Keratinocyte (primary cell): Measurements from ENCODE around the gene ERBB2. TPM values are rescaled to one million over a fixed set of nuclear protein-coding genes. Genes with fewer than 3 reads are reported as not detected.
"Not testable (repeated sequence)": the region's sequence is repeated elsewhere in the genome, so short reads cannot be mapped to it uniquely, and the experiment has no call there.

Source experiments
- DNase-seq: peaks from one replicate; pipeline ENCODE4 v3.0.0-alpha.2; 2011; ENCODE audit warnings: low read depth, missing footprints, low spot score
- FAIRE-seq: peaks from 2 replicates; lab custom pipeline; 2011; peaks lifted over from hg19 to GRCh38; lab: Jason Lieb, UNC
- H2AFZ ChIP-seq: 2 replicates; pipeline ENCODE4 v1.6.0; 2012; ENCODE audit warnings: low read length, control low read depth, inconsistent platforms; ENCODE audit not compliant: control insufficient read depth
- H3K27ac ChIP-seq: 2 replicates; pipeline ENCODE4 v1.5.1; 2011; ENCODE audit warnings: low read length; ENCODE audit not compliant: control insufficient read depth, insufficient read depth
- H3K27me3 ChIP-seq: 3 replicates; pipeline ENCODE4 v1.6.0; 2011; ENCODE audit warnings: low read length; ENCODE audit not compliant: control insufficient read depth, insufficient read depth; ENCODE audit errors: extremely low read depth
- H3K36me3 ChIP-seq, 2 experiments: 2 replicates in 1 of 2; 3 replicates in 1 of 2; pipeline ENCODE4 v1.5.1; 2011; ENCODE audit warnings: low read length in 2 of 2, mild to moderate bottlenecking in 1 of 2; ENCODE audit not compliant: control insufficient read depth in 2 of 2, insufficient read depth in 2 of 2; ENCODE audit errors: extremely low read depth in 1 of 2
- H3K4me1 ChIP-seq: 3 replicates; pipeline ENCODE4 v1.5.1; 2011; ENCODE audit warnings: low read length; ENCODE audit not compliant: control insufficient read depth, insufficient read depth; ENCODE audit errors: extremely low read depth
- H3K4me2 ChIP-seq: 3 replicates; pipeline ENCODE4 v1.6.0; 2011; ENCODE audit warnings: low read depth, low read length; ENCODE audit not compliant: control insufficient read depth, insufficient read depth; ENCODE audit errors: extremely low read depth
- H3K4me3 ChIP-seq, 3 experiments: fragments of 200-600 bp in 1 of 3; sonication (generic) in 1 of 3; 2 replicates in 2 of 3; 3 replicates in 1 of 3; pipeline ENCODE4 v1.5.1; 2011 to 2016; ENCODE audit warnings: low read length in 3 of 3, mild to moderate bottlenecking in 3 of 3, control low read depth in 2 of 3, inconsistent platforms in 1 of 3, low read depth in 1 of 3, mixed read lengths in 1 of 3, mixed run types in 1 of 3, moderate library complexity in 1 of 3; ENCODE audit not compliant: control insufficient read depth in 2 of 3, insufficient read depth in 2 of 3; ENCODE audit errors: extremely low read depth in 1 of 3
- H3K79me2 ChIP-seq: 2 replicates; pipeline ENCODE4 v1.6.0; 2012; ENCODE audit warnings: low read length; ENCODE audit not compliant: control insufficient read depth, insufficient read depth
- H3K9ac ChIP-seq: 3 replicates; pipeline ENCODE4 v1.6.0; 2011; ENCODE audit warnings: low read length; ENCODE audit not compliant: control insufficient read depth, insufficient read depth; ENCODE audit errors: extremely low read depth
- H3K9me1 ChIP-seq: 3 replicates; pipeline ENCODE4 v1.6.0; 2011; ENCODE audit warnings: low read length; ENCODE audit not compliant: control insufficient read depth, insufficient read depth; ENCODE audit errors: extremely low read depth
- H3K9me3 ChIP-seq: 2 replicates; pipeline ENCODE4 v1.5.1; 2012; ENCODE audit warnings: low read depth, low read length; ENCODE audit not compliant: control insufficient read depth
- H4K20me1 ChIP-seq: 3 replicates; pipeline ENCODE4 v1.6.0; 2011; ENCODE audit warnings: low read length; ENCODE audit not compliant: control insufficient read depth, insufficient read depth; ENCODE audit errors: extremely low read depth
- EZH2 ChIP-seq: IDR thresholded peaks from one replicate; pipeline ENCODE4 v1.6.1; 2012; ENCODE audit warnings: inconsistent platforms, mild to moderate bottlenecking, low read length, moderate library complexity
- dilution Hi-C: fragments of 300-500 bp; cut with MboI; formaldehyde crosslinking; loops from one replicate; pipeline ENCODE4 v1.7.0; 2020; ENCODE audit warnings: low sequenced_read_pairs; ENCODE audit not compliant: extremely low pct_ligation_motif_present
- polyA plus RNA-seq, 5 experiments: library from polyadenylated mRNA; depleted of rRNA in 3 of 5; stranded (reverse) in 3 of 5; stranded (forward) in 1 of 5; unstranded in 1 of 5; fragments of >200 nt; gene quantifications; 1 replicate in 1 of 5; 2 replicates in 3 of 5; 3 replicates in 1 of 5; pipeline versions ENCODE4 v1.2.1 to v1.2.3, GENCODE V29; 2011 to 2012; ENCODE audit warnings: missing spikeins in 2 of 5, low read depth in 1 of 5, low replicate concordance in 1 of 5
- TF ChIP-seq, protein P1 (sequence below), 3 experiments: IDR thresholded peaks in 1 of 3; conservative IDR thresholded peaks in 1 of 3; optimal IDR thresholded peaks in 1 of 3; 2 replicates in 2 of 3; 3 replicates in 1 of 3; pipeline versions ENCODE3 to v1.5.1; 2011; ENCODE audit warnings: low read length in 3 of 3, mild to moderate bottlenecking in 3 of 3, moderate library complexity in 2 of 3, control low read depth in 1 of 3, inconsistent platforms in 1 of 3; ENCODE audit not compliant: insufficient read depth in 2 of 3; ENCODE audit errors: extremely low read depth in 1 of 3

The ERBB2 gene
- polyA plus RNA-seq, 1 donor (not counting 4 experiments of a cell fraction or from before 2014, with no cell fraction given), result 21.4 TPM

DNA sequence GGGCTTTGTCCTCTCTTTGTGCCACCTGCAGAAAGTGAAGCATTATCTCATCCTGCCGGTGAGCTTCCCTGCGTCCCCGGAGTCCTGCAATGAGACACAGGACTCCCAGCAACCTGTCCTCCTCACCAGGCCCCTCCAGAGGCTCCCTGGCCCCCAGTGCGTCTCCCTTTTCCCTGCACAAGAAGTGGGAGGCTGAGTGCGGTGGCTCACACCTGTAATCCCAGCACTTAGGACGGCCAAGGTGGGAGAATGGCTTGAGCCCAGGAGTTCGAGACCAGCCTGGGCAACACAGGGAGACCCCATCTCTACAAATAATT lies 46.2 kb downstream of the ERBB2 start:
- Histone ChIP-seq H3K27ac (no peak overlapping the region), H3K36me3 (peaks cover 29 to 32% of the 10 kb centered on the region in 2 experiments), H3K4me3 (no peak overlapping the region), H2AFZ (no peak overlapping the region), H3K9me1 (no peaks in the 10 kb centered on the region), H4K20me1 (no peaks in the 10 kb centered on the region), H3K4me1 (peaks cover 16% of the 10 kb centered on the region), H3K27me3 (no peaks in the 10 kb centered on the region), H3K9ac (no peak overlapping the region), H3K9me3 (no peaks in the 10 kb centered on the region), H3K4me2 (no peak overlapping the region), H3K79me2 (no peaks in the 10 kb centered on the region)
- dilution Hi-C loops, result no loop called here
- FAIRE-seq (no peak), DNase-seq (no peak)
- TF ChIP-seq, protein P1, sequence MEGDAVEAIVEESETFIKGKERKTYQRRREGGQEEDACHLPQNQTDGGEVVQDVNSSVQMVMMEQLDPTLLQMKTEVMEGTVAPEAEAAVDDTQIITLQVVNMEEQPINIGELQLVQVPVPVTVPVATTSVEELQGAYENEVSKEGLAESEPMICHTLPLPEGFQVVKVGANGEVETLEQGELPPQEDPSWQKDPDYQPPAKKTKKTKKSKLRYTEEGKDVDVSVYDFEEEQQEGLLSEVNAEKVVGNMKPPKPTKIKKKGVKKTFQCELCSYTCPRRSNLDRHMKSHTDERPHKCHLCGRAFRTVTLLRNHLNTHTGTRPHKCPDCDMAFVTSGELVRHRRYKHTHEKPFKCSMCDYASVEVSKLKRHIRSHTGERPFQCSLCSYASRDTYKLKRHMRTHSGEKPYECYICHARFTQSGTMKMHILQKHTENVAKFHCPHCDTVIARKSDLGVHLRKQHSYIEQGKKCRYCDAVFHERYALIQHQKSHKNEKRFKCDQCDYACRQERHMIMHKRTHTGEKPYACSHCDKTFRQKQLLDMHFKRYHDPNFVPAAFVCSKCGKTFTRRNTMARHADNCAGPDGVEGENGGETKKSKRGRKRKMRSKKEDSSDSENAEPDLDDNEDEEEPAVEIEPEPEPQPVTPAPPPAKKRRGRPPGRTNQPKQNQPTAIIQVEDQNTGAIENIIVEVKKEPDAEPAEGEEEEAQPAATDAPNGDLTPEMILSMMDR (optimal IDR thresholded peaks at IDR 0.05 in 1 of 3, IDR thresholded peaks at IDR 0.05 in 1 of 3, conservative IDR thresholded peaks at IDR 0.05 in 1 of 3; ENCODE audit: extremely low read depth in 1 of 3, insufficient read depth in 2 of 3, low read length in 3 of 3), result no peak
- TF ChIP-seq EZH2, result no peak

DNA sequence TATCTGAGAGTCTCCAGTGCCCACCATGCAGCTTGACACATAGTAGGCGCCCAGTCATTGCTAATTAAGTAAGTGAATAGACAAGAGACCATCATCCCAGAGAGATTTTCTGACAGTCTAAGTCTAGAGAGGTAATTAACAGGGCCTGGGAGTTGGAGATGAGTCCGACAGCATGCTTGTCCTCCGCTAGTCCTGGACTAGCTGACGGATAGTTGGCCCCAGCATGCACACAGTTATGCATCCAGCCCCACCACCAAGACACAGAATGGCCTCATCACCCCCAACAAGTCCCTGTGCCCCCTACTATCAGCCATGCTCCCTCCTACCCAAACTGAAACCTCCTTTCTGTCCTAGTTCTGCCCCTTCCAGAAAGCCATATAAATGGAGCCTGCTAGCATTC lies 47.9 kb downstream of the ERBB2 start:
- H3K79me2 ChIP-seq, result no peaks in the 10 kb centered on the region
- no peak overlapping the region for H3K4me3 ChIP-seq
- no peaks in the 10 kb centered on the region for H3K9me1 ChIP-seq
- H3K36me3 ChIP-seq, result peaks cover 27 to 31% of the 10 kb centered on the region in 2 experiments
- H2AFZ ChIP-seq, result no peak overlapping the region
- no peaks in the 10 kb centered on the region for H3K27me3 ChIP-seq
- no peak overlapping the region for H3K4me2 ChIP-seq
- no peaks in the 10 kb centered on the region for H3K9me3 ChIP-seq
- no peak overlapping the region for H3K27ac ChIP-seq
- dilution Hi-C loops, result no loop called here
- H4K20me1 ChIP-seq, result no peaks in the 10 kb centered on the region
- FAIRE-seq (no peak), DNase-seq (no peak)
- peaks cover 7% of the 10 kb centered on the region for H3K4me1 ChIP-seq
- TF ChIP-seq EZH2, result no peak
- TF ChIP-seq, protein P1 (optimal IDR thresholded peaks at IDR 0.05 in 1 of 3, IDR thresholded peaks at IDR 0.05 in 1 of 3, conservative IDR thresholded peaks at IDR 0.05 in 1 of 3; ENCODE audit: extremely low read depth in 1 of 3, insufficient read depth in 2 of 3, low read length in 3 of 3), result no peak
- no peak overlapping the region for H3K9ac ChIP-seq

DNA sequence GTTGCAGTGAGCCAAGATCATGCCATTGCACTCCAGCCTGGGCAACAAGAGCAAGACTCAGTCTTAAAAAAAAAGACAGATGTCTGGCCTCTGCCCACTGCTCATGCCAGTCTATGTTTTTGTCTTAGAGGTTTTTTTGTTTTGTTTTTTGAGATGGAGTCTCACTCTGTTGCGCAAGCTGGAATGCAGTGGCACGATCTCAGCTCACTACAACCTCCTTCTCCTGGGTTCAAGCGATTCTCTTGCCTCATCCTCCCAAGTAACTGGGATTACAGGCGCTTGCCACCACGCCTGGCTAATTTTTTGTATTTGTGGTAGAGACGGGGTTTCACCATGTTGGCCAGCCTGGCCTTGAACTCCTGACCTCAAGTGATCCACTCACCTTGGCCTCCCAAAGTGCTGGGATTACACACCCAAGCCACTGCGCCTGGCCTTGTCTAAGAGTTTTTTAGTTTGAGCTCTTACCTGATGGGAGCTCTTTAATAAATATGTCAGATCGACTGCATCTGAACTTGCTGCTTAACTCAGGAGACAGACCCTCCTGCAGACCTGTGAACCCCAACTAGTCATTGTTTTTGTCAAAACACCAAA lies 48.7 kb downstream of the ERBB2 start:
- not testable (repeated sequence) for FAIRE-seq, H3K9me3 ChIP-seq, H3K79me2 ChIP-seq

More for the DNA sequence above, 48.7 kb downstream of the ERBB2 start:
- H3K9me1 ChIP-seq, DNase-seq, dilution Hi-C loops, H2AFZ ChIP-seq, H3K4me3 ChIP-seq, H3K9ac ChIP-seq, H3K4me1 ChIP-seq, H3K27me3 ChIP-seq, H4K20me1 ChIP-seq, H3K27ac ChIP-seq, H3K4me2 ChIP-seq: not testable (repeated sequence)
- H3K36me3 ChIP-seq, result peaks cover 22 to 25% of the 10 kb centered on the region in 2 experiments
